B cell (primary cell): Measurements from ENCODE around the gene RLBP1.
A peak's percentile ranks its signal among the peaks of the same experiment; 100 is the strongest.

ENCODE experiments used
- EZH2 ChIP-seq: IDR thresholded peaks from 2 replicates; pipeline ENCODE4 v1.6.1; 2012; ENCODE audit warnings: borderline replicate concordance, low read depth, mild to moderate bottlenecking, moderate library complexity, low read length; ENCODE audit not compliant: insufficient read depth, poor library complexity, severe bottlenecking
- TF ChIP-seq, protein P1 (sequence below): fragments of 200-600 bp; IDR thresholded peaks from one replicate; pipeline ENCODE4 v1.8.0; 2022; ENCODE audit warnings: antibody characterized with exemption, mild to moderate bottlenecking

DNA sequence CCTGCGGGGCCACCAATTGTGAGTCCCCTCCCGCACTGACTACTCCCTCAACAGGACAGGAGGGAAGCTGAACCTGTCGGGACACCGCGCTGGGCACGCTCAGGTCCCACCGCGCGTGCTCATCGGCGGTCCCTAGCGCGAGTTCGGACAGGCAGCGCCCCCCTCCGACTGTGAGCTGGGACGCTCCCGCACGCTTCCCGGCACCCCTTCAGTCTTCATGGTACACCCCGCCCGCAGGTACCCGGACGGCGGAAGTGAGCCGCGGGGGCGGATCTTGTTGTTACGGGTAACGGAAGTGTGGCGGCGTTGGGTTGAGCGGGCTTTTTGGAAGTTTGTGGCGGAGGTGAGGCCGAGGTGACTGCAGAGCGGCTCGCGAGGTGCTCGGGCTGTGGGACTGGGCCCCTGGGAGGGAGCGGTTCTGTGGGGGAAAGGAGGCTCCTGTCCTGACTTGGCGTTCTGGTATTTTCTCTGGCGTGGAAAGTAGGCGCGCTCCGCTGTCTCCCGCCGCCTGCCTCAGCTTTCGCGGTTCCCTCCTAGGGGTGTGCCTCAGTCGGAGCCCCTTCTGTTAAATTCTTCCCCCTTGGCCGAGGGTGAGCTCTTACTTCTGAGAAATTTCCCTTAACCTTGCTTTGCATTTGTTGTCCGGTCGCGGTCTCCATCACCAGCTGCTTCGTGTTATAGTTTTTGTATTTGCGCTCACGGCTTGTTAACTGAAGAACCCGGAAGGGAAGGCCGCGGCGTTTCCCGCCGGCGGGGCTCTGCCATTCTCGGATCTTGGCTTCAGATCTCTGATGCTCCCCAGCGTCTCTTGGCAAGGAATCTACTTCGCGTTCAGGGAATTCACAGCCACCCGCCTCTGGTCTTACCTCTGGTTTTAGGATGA is 22.6 kb upstream of the RLBP1 start, which contains the start of gene FANCI:
- TF ChIP-seq, protein P1, sequence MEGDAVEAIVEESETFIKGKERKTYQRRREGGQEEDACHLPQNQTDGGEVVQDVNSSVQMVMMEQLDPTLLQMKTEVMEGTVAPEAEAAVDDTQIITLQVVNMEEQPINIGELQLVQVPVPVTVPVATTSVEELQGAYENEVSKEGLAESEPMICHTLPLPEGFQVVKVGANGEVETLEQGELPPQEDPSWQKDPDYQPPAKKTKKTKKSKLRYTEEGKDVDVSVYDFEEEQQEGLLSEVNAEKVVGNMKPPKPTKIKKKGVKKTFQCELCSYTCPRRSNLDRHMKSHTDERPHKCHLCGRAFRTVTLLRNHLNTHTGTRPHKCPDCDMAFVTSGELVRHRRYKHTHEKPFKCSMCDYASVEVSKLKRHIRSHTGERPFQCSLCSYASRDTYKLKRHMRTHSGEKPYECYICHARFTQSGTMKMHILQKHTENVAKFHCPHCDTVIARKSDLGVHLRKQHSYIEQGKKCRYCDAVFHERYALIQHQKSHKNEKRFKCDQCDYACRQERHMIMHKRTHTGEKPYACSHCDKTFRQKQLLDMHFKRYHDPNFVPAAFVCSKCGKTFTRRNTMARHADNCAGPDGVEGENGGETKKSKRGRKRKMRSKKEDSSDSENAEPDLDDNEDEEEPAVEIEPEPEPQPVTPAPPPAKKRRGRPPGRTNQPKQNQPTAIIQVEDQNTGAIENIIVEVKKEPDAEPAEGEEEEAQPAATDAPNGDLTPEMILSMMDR = peak; percentile 16
- TF ChIP-seq EZH2 = no peak
